Inflammatory macrophage treated with lipopolysaccharide for 1 hour (primary cell): ENCODE data around the gene PHF21B.

Experiments
- DNase-seq, 2 donors: peaks; one replicate each; pipeline ENCODE4 v3.0.0-alpha.2; 2020 to 2022

Gene PHF21B

GRCh38 chr22:44889255-44889878 lies 120.4 kb downstream of the PHF21B start:
- no peak for DNase-seq

GRCh38 chr22:44888491-44889254 lies 121.1 kb downstream of the PHF21B start:
- DNase-seq, result no peak

- DNase-seq, result no peak
These were observed 121.9 kb downstream of the PHF21B start for GRCh38 chr22:44887941-44888366.

- no peak for DNase-seq
These were observed 123.9 kb downstream of the PHF21B start for GRCh38 chr22:44885806-44886360.

GRCh38 chr22:44884968-44885805 lies 124.6 kb downstream of the PHF21B start:
- DNase-seq, result no peak

GRCh38 chr22:44884562-44884961 lies 125.2 kb downstream of the PHF21B start:
- no peak for DNase-seq

GRCh38 chr22:44883011-44883421 lies 126.8 kb downstream of the PHF21B start:
- no peak for DNase-seq

GRCh38 chr22:44882226-44882905 lies 127.4 kb downstream of the PHF21B start:
- no peak for DNase-seq

GRCh38 chr22:44881624-44882023 lies 128.2 kb downstream of the PHF21B start:
- DNase-seq, result no peak

- DNase-seq, result no peak
These were observed 129.1 kb downstream of the PHF21B start for GRCh38 chr22:44880610-44881290.

GRCh38 chr22:44879301-44879680 lies 130.5 kb downstream of the PHF21B start:
- DNase-seq, result no peak

- no peak for DNase-seq
These were observed 131.1 kb downstream of the PHF21B start for GRCh38 chr22:44878483-44879300.

- DNase-seq, result no peak
These were observed 132.9 kb downstream of the PHF21B start for GRCh38 chr22:44876921-44877320.

GRCh38 chr22:44871782-44872181 lies 138.0 kb downstream of the PHF21B start:
- DNase-seq, result no peak

- DNase-seq, result no peak
These were observed 139.8 kb downstream of the PHF21B start for GRCh38 chr22:44870021-44870420.

- DNase-seq, result no peak
These were observed 140.6 kb downstream of the PHF21B start for GRCh38 chr22:44869196-44869595.

GRCh38 chr22:44865193-44866057 lies 144.4 kb downstream of the PHF21B start:
- no peak for DNase-seq

GRCh38 chr22:44862981-44863860 lies 146.6 kb downstream of the PHF21B start:
- no peak for DNase-seq

- no peak for DNase-seq
These were observed 147.5 kb downstream of the PHF21B start for GRCh38 chr22:44862281-44862680.
